Subcutaneous adipose tissue (tissue), 4 donors: ENCODE data around the gene TNS1. TPM values are rescaled to one million over a fixed set of nuclear protein-coding genes. Genes with fewer than 3 reads are reported as not detected.

Experiments used
- CTCF ChIP-seq: fragments of 450-650 bp; IDR thresholded peaks from one replicate; pipeline ENCODE4 v1.5.1; 2016; ENCODE audit warnings: low read depth, mild to moderate bottlenecking, control low read depth, antibody characterized with exemption, moderate library complexity
- total RNA-seq, 4 donors: library from RNA; depleted of rRNA; stranded (reverse); fragments of >200 nt; gene quantifications; one replicate each; pipeline ENCODE4 v1.1.0, GENCODE V29; 2016

TNS1 gene
- total RNA-seq, 4 donors from 2014 or later, result 310 to 1,168 (median 450) TPM

DNA sequence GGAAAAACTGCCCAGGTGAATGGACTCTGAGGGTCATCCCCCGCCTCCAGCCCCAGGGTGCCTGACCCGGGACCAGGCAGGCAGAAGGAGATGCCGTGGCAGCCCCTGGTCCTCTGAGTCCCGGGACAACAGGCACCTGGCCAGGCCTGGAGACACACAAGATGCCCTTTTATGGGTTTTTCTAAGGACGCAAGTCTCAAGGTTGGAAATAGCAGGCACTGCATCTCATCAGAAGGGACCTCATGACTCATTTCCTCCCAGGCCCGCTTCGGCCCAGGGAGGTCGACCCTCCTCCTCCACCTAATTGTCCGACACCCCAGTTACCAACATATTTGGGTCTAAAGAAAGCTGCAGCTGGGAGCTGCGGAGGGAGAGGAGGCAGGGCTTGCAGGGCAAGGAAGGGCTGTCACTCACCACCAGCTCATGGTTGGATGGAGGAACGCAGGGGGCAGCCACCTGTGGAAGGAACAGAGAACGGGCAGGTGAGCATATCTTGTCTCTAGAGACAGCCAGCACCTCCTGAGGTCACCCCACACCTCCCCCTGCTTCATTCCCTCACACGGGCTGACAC, 82.9 kb downstream of the TNS1 start:
- TF ChIP-seq CTCF, result no peak

DNA sequence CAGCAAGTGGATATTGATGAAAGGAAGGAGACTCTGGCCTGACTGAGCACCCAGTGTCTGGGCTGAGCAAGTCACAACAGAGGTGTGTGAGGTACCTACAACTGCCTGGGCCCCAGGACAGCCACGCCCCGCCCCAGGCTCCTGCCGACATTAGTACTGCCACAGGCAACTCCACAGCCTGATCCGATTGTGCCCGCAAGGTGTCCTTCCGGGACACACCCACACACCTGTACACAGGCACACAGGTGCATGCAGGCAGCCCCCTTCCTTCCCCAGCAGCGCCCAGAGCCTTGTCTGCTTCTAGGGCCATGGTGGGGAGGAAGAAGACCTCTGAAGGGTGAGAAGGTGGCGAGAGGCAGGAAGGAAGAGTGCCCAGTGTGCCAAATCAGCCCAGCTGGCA, 83.6 kb downstream of the TNS1 start:
- no peak for TF ChIP-seq CTCF

DNA sequence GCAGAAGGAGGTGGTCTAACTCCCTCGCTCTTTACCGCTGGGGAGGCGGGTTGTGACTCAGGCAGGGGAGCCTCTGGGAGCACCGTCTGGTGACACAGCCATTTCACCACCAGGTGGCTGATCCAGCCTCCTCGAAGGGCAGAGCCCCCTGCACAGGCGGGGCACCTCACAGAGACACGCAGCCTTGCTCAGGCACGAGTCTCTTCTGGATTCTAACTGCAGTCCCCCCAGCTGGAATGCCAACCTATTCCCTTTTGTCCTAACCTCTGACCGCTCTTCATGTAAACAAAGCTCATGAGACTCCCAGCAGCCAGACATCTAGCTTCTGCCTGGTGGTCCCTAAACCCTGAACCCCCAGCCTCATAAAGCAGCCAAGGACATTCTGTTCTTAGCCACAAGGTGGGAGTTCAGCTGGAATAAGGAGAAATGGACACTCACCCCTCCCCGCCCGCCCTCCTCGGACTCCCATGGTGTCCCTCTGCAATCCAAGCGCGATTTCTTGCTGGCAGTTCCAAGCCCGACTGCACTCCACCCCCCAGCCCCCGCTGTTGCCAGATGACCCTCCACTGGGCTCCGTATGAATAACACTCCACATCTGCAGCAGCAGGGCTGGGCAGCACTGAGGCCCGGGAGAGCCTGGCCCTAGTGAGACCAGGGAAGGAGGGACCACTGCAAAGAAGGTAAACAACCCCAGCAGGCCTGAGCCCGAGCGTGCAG, 84.3 kb downstream of the TNS1 start:
- no peak for TF ChIP-seq CTCF

DNA sequence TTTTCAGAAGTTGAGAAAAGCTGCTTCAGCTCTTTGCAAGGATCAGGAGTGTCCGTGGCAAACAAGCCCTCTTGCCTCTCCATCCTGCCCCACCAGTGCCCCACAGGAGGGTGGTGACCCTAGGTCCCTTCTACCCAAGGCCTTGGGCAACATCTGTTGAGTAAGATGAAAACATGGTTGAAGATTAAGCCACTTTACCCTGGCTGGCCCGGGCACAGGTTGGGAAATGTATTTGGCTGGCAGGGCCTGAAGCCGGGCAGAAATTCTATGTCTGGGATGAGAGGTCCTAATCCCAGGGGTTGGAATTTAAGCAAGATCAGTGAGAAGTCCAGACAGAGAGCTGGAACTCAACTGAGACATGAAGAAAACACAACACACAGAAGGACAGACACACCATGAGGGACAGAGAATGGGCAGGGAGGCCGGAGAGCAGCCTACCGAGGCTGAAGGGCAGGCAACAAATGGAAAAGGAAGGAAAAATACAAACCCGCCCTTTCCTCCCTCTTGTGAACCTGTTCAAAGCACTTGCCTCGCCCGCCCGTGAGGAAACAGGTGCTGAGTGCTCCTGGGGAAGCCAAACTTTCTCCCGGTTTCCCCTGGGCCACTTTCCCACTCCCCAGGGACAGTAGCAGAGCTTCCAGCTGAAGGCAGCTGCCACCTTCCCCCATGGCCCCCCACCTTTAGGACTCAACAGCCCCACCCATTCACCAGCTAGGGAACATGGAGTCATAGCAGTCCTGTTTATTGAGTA, 86.1 kb downstream of the TNS1 start:
- TF ChIP-seq CTCF, result no peak

DNA sequence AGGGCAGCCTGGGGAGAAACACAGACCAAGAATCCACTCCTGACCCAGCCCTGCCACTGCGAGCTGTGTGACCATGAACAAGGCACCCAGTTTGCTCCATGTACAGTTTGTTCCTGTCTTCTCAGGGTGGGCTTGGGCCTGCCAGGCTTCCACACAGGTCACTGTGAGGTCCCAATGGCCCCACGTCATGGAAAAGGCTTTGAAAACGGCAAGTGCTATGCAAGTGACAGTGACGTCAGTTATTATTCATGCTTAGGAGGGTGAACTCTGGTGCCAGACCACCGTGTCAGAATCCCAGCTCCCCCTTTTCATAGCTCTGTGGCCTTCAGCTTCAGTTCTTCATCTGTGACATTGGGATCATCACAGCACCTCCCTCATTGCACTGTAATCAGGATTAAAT, 87.1 kb downstream of the TNS1 start:
- TF ChIP-seq CTCF, result no peak

GRCh38 chr2:217914878-217915277, 87.9 kb downstream of the TNS1 start:
- no peak for TF ChIP-seq CTCF

DNA sequence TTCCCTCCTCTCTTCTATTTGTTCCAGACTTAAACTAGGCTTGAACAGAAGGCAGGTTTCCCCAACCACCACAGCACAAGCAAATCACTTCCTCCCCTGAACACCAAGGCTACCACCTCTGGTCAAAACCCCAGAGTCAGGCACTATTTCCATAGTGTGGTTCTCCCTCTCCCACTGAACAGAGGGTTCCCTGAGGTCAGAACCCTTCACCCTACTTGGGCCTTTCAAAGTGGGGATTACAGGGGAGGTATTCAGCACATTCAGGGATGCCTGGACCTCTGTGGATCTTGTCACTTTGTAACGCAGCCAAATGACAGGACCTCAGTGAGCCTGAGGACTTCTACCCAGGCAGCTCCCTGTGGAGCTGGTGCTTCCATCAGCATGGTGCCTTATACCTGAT, 88.7 kb downstream of the TNS1 start:
- no peak for TF ChIP-seq CTCF
